WTC11 (cell line): ENCODE data around the gene HRH4. TPM values are rescaled to one million over a fixed set of nuclear protein-coding genes. Genes with fewer than 3 reads are reported as not detected.

ENCODE experiments used
- ATAC-seq: fragments of 200-7000 bp; cut with Tn5 transposase; 2 replicates; pipeline ENCODE4 v1.10.0; 2021; ENCODE audit warnings: mild to moderate bottlenecking, moderate library complexity
- CTCF ChIA-PET: fragments of 300-600 bp; sonication (Branson Sonifier 250); formaldehyde crosslinking; loops from one replicate; lab custom pipeline; 2021; ENCODE audit warnings: antibody characterized with exemption; lab: Charles Lee
- POLR2A ChIA-PET: fragments of 350-600 bp; sonication (Branson Sonifier 250); formaldehyde crosslinking; loops from one replicate; lab custom pipeline; 2021; ENCODE audit warnings: antibody characterized with exemption; lab: Charles Lee
- DNase-seq: peaks from one replicate; pipeline ENCODE4 v3.0.0; 2021; ENCODE audit warnings: low spot score
- H3K27ac Mint-ChIP-seq: 2 replicates; pipeline ENCODE4 v1.8.0; 2021; ENCODE audit warnings: mixed read lengths
- H3K27me3 Mint-ChIP-seq: 2 replicates; pipeline ENCODE4 v1.8.0; 2021; ENCODE audit warnings: low read depth, mild to moderate bottlenecking, moderate library complexity, mixed read lengths
- H3K36me3 Mint-ChIP-seq: 2 replicates; pipeline ENCODE4 v1.8.0; 2021; ENCODE audit warnings: mixed read lengths
- H3K4me1 Mint-ChIP-seq: 2 replicates; pipeline ENCODE4 v1.8.0; 2022; ENCODE audit warnings: mixed read lengths
- H3K4me3 Mint-ChIP-seq: 2 replicates; pipeline ENCODE4 v1.8.0; 2021; ENCODE audit warnings: mild to moderate bottlenecking, moderate library complexity, mixed read lengths
- H3K9me3 Mint-ChIP-seq: 2 replicates; pipeline ENCODE4 v1.8.0; 2021; ENCODE audit warnings: mixed read lengths
- ATF1 ChIP-seq: sonication (generic); formaldehyde crosslinking; IDR thresholded peaks from 2 replicates; pipeline ENCODE4 v1.8.1; 2023; ENCODE audit warnings: mild to moderate bottlenecking, moderate library complexity, missing genetic modification reagents
- ELF4 ChIP-seq: sonication (generic); formaldehyde crosslinking; IDR thresholded peaks from 2 replicates; pipeline ENCODE4 v1.8.1; 2022; ENCODE audit warnings: low read depth, mild to moderate bottlenecking, moderate library complexity, missing genetic modification reagents
- HMGA2 ChIP-seq: fragments of 250-450 bp; sonication (Bioruptor Pico); IDR thresholded peaks from 2 replicates; pipeline ENCODE4 v1.4.0; 2021; ENCODE audit warnings: mild to moderate bottlenecking, moderate library complexity
- JAZF1 ChIP-seq: fragments of 250-450 bp; sonication (Bioruptor Pico); IDR thresholded peaks from 2 replicates; pipeline ENCODE4 v1.9.0; 2021; ENCODE audit warnings: moderate library complexity, mild to moderate bottlenecking, inconsistent platforms
- NFE2L1 ChIP-seq: sonication (generic); formaldehyde crosslinking; IDR thresholded peaks from 2 replicates; pipeline ENCODE4 v1.8.1; 2023; ENCODE audit warnings: missing genetic modification reagents
- NR1H2 ChIP-seq: sonication (generic); formaldehyde crosslinking; IDR thresholded peaks from 2 replicates; pipeline ENCODE4 v1.9.0; 2021; ENCODE audit warnings: mild to moderate bottlenecking, moderate library complexity, missing genetic modification reagents
- NR3C1 ChIP-seq: sonication (generic); formaldehyde crosslinking; conservative IDR thresholded peaks from 2 replicates; pipeline ENCODE4 v1.8.1; 2023; ENCODE audit warnings: low read depth, mild to moderate bottlenecking, missing genetic modification reagents
- RORB ChIP-seq: fragments of 250-450 bp; sonication (Bioruptor Pico); IDR thresholded peaks from 2 replicates; pipeline ENCODE4 v1.9.0; 2021; ENCODE audit warnings: mild to moderate bottlenecking
- SMAD3 ChIP-seq: sonication (generic); formaldehyde crosslinking; IDR thresholded peaks from 2 replicates; pipeline ENCODE4 v1.8.0; 2022; ENCODE audit warnings: missing genetic modification reagents, mild to moderate bottlenecking, borderline replicate concordance
- ZBTB21 ChIP-seq: sonication (generic); formaldehyde crosslinking; IDR thresholded peaks from 2 replicates; pipeline ENCODE4 v1.8.1; 2023; ENCODE audit warnings: mild to moderate bottlenecking, missing genetic modification reagents, borderline replicate concordance
- ZNF121 ChIP-seq: sonication (generic); formaldehyde crosslinking; IDR thresholded peaks from 2 replicates; pipeline ENCODE4 v1.8.0; 2023; ENCODE audit warnings: missing genetic modification reagents
- ZNF416 ChIP-seq: fragments of 250-450 bp; sonication (Bioruptor Pico); IDR thresholded peaks from 2 replicates; pipeline ENCODE4 v1.9.0; 2021; ENCODE audit warnings: mild to moderate bottlenecking, inconsistent platforms
- total RNA-seq: library from RNA; stranded (reverse); gene quantifications from 3 replicates; pipeline ENCODE4 v1.2.3, GENCODE V29; 2021
- TF ChIP-seq, protein P1 (sequence below): sonication (generic); formaldehyde crosslinking; IDR thresholded peaks from 2 replicates; pipeline ENCODE4 v1.8.1; 2023; ENCODE audit warnings: mild to moderate bottlenecking, missing genetic modification reagents, moderate library complexity
- TF ChIP-seq, protein P2 (sequence below): fragments of 250-450 bp; sonication (Bioruptor Pico); IDR thresholded peaks from 2 replicates; pipeline ENCODE4 v1.9.0; 2021; ENCODE audit warnings: mild to moderate bottlenecking
- TF ChIP-seq, protein P3 (sequence below): fragments of 250-450 bp; sonication (Bioruptor Pico); conservative IDR thresholded peaks from 2 replicates; pipeline ENCODE4 v1.9.0; 2021; ENCODE audit warnings: mild to moderate bottlenecking
- TF ChIP-seq, protein P4 (sequence below): sonication (generic); formaldehyde crosslinking; IDR thresholded peaks from 2 replicates; pipeline ENCODE4 v1.8.1; 2022; ENCODE audit warnings: missing genetic modification reagents, borderline replicate concordance
- TF ChIP-seq, protein P5 (sequence below): sonication (generic); formaldehyde crosslinking; conservative IDR thresholded peaks from 2 replicates; pipeline ENCODE4 v1.8.1; 2023; ENCODE audit warnings: mild to moderate bottlenecking, low read depth, missing genetic modification reagents, moderate library complexity
- TF ChIP-seq, protein P6 (sequence below): fragments of 250-450 bp; sonication (Bioruptor Pico); IDR thresholded peaks from 2 replicates; pipeline ENCODE4 v2.1.2; 2022; ENCODE audit warnings: mild to moderate bottlenecking, moderate library complexity
- TF ChIP-seq, protein P7 (sequence below): sonication (generic); formaldehyde crosslinking; IDR thresholded peaks from 2 replicates; pipeline ENCODE4 v1.8.0; 2022; ENCODE audit warnings: mild to moderate bottlenecking, missing genetic modification reagents

HRH4 gene
- total RNA-seq, 1 experiment from 2014 or later: not detected

DNA sequence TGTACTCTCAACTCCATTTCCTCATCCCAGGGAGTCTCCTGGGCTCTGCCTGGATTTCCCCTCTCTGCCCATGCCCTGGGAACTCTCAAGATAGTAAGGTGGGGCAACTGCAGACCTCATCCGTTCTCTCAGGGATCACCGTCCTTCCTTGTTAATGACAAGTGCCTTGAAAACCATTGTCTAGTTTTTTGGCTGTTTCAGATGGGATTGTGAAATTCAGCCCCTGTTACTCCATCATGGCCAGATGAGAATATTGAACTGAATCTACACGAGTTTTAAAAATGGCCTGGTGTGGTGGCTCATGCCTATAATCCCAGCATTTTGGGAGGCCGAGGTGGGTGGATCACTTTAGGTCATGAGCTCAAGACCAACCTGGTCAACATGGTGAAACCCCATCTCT is 665 bp upstream of the HRH4 start (continued):
- TF ChIP-seq NFE2L1 (no peak), RORB (no peak)

DNA sequence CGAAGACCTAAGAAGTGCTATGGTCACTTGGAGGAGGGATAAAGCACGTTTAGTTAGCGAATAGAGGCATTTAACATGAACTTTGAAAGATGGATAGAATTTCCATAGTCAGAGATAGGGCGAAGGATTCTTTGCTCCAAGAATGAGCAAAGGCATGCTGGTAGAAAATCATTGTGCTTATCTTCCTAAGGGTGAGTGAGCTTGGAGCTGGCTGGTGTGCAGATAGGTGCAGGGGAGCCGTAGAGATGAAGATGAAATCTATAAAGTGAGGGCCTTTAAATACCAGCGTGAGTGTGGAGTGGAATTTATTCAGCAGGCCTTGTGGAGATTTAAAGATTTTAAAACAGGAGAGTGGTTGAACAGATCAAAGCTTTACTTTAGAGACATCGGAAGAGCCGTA is 1.6 kb downstream of the HRH4 start:
- CTCF ChIA-PET: interaction anchor here (0.9 to 3.1 kb wide), 4 partner anchors 26 to 102 kb away, joined by 3 to 19 read pairs (median 12); no protein-coding TSS in a partner anchor
- POLR2A ChIA-PET: no interaction called here

More for the DNA sequence above, 1.6 kb downstream of the HRH4 start:
- H3K4me3 Mint-ChIP-seq: no peak overlapping the region
- H3K9me3 Mint-ChIP-seq: 0 out of 2 replicates have a peak, but pooled peaks cover 5% of the 10 kb centered on the region
- H3K36me3 Mint-ChIP-seq: peaks cover 5% of the 10 kb centered on the region; the same call in 1 of the 2 replicates
- peaks cover 9% of the 10 kb centered on the region for H3K4me1 Mint-ChIP-seq
- no peak for ATAC-seq
- TF ChIP-seq HMGA2 (CRISPR knock-in tag) (no peak), NR3C1 (CRISPR knock-in tag) (no peak), ATF1 (CRISPR knock-in tag) (no peak), ZNF416 (CRISPR knock-in tag) (no peak), ZNF121 (no peak), SMAD3 (CRISPR knock-in tag) (no peak), ZBTB21 (CRISPR knock-in tag) (no peak), JAZF1 (CRISPR knock-in tag) (no peak), ELF4 (CRISPR knock-in tag) (no peak), NR1H2 (no peak)
- TF ChIP-seq, protein P1, sequence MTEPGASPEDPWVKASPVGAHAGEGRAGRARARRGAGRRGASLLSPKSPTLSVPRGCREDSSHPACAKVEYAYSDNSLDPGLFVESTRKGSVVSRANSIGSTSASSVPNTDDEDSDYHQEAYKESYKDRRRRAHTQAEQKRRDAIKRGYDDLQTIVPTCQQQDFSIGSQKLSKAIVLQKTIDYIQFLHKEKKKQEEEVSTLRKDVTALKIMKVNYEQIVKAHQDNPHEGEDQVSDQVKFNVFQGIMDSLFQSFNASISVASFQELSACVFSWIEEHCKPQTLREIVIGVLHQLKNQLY (CRISPR knock-in tag): no peak
- TF ChIP-seq, protein P2, sequence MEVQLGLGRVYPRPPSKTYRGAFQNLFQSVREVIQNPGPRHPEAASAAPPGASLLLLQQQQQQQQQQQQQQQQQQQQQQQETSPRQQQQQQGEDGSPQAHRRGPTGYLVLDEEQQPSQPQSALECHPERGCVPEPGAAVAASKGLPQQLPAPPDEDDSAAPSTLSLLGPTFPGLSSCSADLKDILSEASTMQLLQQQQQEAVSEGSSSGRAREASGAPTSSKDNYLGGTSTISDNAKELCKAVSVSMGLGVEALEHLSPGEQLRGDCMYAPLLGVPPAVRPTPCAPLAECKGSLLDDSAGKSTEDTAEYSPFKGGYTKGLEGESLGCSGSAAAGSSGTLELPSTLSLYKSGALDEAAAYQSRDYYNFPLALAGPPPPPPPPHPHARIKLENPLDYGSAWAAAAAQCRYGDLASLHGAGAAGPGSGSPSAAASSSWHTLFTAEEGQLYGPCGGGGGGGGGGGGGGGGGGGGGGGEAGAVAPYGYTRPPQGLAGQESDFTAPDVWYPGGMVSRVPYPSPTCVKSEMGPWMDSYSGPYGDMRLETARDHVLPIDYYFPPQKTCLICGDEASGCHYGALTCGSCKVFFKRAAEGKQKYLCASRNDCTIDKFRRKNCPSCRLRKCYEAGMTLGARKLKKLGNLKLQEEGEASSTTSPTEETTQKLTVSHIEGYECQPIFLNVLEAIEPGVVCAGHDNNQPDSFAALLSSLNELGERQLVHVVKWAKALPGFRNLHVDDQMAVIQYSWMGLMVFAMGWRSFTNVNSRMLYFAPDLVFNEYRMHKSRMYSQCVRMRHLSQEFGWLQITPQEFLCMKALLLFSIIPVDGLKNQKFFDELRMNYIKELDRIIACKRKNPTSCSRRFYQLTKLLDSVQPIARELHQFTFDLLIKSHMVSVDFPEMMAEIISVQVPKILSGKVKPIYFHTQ: no peak
- TF ChIP-seq, protein P3, sequence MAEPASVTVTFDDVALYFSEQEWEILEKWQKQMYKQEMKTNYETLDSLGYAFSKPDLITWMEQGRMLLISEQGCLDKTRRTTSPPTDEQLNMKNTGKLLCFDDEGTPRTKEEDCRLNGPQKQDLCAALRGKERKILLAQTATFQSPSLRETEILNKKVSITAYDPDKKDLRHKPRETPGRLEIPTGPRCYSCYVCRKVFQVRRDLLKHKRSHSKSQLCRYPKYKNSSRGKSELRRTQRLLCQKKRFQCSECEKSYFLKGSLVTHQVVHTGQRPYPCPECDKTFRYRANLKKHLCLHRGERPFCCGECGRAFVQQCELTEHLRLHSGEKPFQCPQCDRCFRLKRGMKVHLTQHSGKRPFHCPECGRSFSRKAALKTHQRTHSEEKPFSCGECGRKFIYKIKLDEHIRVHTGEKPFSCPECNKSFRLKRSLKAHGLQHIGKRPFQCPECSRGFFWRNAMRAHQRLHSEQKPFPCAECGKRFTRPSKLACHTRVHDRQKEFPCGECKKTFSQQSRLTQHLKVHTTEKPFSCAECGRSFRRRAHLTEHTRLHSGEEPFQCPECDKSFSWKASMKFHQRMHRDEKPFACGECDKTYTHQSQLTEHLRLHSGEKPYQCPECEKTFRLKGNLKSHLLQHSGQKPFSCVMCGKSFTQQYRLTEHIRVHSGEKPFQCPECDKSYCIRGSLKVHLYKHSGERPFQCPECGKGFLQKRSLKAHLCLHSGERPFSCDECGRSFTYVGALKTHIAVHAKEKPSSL (CRISPR knock-in tag): no peak
- TF ChIP-seq, protein P4, sequence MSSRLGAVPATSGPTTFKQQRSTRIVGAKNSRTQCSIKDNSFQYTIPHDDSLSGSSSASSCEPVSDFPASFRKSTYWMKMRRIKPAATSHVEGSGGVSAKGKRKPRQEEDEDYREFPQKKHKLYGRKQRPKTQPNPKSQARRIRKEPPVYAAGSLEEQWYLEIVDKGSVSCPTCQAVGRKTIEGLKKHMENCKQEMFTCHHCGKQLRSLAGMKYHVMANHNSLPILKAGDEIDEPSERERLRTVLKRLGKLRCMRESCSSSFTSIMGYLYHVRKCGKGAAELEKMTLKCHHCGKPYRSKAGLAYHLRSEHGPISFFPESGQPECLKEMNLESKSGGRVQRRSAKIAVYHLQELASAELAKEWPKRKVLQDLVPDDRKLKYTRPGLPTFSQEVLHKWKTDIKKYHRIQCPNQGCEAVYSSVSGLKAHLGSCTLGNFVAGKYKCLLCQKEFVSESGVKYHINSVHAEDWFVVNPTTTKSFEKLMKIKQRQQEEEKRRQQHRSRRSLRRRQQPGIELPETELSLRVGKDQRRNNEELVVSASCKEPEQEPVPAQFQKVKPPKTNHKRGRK (CRISPR knock-in tag): no peak
- TF ChIP-seq, protein P5, sequence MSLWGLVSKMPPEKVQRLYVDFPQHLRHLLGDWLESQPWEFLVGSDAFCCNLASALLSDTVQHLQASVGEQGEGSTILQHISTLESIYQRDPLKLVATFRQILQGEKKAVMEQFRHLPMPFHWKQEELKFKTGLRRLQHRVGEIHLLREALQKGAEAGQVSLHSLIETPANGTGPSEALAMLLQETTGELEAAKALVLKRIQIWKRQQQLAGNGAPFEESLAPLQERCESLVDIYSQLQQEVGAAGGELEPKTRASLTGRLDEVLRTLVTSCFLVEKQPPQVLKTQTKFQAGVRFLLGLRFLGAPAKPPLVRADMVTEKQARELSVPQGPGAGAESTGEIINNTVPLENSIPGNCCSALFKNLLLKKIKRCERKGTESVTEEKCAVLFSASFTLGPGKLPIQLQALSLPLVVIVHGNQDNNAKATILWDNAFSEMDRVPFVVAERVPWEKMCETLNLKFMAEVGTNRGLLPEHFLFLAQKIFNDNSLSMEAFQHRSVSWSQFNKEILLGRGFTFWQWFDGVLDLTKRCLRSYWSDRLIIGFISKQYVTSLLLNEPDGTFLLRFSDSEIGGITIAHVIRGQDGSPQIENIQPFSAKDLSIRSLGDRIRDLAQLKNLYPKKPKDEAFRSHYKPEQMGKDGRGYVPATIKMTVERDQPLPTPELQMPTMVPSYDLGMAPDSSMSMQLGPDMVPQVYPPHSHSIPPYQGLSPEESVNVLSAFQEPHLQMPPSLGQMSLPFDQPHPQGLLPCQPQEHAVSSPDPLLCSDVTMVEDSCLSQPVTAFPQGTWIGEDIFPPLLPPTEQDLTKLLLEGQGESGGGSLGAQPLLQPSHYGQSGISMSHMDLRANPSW (CRISPR knock-in tag): no peak
- TF ChIP-seq, protein P6, sequence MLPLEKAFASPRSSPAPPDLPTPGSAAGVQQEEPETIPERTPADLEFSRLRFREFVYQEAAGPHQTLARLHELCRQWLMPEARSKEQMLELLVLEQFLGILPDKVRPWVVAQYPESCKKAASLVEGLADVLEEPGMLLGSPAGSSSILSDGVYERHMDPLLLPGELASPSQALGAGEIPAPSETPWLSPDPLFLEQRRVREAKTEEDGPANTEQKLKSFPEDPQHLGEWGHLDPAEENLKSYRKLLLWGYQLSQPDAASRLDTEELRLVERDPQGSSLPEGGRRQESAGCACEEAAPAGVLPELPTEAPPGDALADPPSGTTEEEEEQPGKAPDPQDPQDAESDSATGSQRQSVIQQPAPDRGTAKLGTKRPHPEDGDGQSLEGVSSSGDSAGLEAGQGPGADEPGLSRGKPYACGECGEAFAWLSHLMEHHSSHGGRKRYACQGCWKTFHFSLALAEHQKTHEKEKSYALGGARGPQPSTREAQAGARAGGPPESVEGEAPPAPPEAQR (CRISPR knock-in tag): no peak
- TF ChIP-seq, protein P7, sequence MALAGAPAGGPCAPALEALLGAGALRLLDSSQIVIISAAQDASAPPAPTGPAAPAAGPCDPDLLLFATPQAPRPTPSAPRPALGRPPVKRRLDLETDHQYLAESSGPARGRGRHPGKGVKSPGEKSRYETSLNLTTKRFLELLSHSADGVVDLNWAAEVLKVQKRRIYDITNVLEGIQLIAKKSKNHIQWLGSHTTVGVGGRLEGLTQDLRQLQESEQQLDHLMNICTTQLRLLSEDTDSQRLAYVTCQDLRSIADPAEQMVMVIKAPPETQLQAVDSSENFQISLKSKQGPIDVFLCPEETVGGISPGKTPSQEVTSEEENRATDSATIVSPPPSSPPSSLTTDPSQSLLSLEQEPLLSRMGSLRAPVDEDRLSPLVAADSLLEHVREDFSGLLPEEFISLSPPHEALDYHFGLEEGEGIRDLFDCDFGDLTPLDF: no peak
- H3K27ac Mint-ChIP-seq: no peak overlapping the region
- DNase-seq: no peak
- no peaks in the 10 kb centered on the region for H3K27me3 Mint-ChIP-seq
